ENCODE results near the gene ROBO3.

The ROBO3 gene

GRCh38 chr11:124876818-124877630 is 11.8 kb downstream of the ROBO3 start:
- no peak for DNase-seq

- DNase-seq: no peak
Measured at GRCh38 chr11:124877631-124877909, 12.3 kb downstream of the ROBO3 start.

GRCh38 chr11:124877910-124878758 is 12.9 kb downstream of the ROBO3 start:
- no peak for DNase-seq

- no peak for DNase-seq
Measured at GRCh38 chr11:124878759-124879492, 13.7 kb downstream of the ROBO3 start.

- DNase-seq: no peak
Measured at GRCh38 chr11:124879493-124880289, 14.5 kb downstream of the ROBO3 start.

GRCh38 chr11:124880290-124880611 is 15.0 kb downstream of the ROBO3 start:
- peak in 1 of 4 experiments; percentile 18 for DNase-seq

GRCh38 chr11:124880958-124881357 is 15.7 kb downstream of the ROBO3 start:
- no peak for DNase-seq

GRCh38 chr11:124882339-124883071 is 17.3 kb downstream of the ROBO3 start:
- no peak for DNase-seq

- no peak for DNase-seq
Measured at GRCh38 chr11:124884340-124884739, 19.1 kb downstream of the ROBO3 start.

- no peak for DNase-seq
Measured at GRCh38 chr11:124884869-124885479, 19.7 kb downstream of the ROBO3 start.

- DNase-seq: no peak
Measured at GRCh38 chr11:124886476-124886875, 21.2 kb downstream of the ROBO3 start.

GRCh38 chr11:124886978-124887666 is 21.9 kb downstream of the ROBO3 start:
- DNase-seq: no peak

GRCh38 chr11:124887667-124888013 is 22.4 kb downstream of the ROBO3 start:
- no peak for DNase-seq

- peak; percentile 53 to 70 (median 60) for DNase-seq
Measured at GRCh38 chr11:124889191-124890091, 24.2 kb downstream of the ROBO3 start.

GRCh38 chr11:124890151-124890550 is 24.9 kb downstream of the ROBO3 start:
- DNase-seq: no peak

- DNase-seq: no peak
Measured at GRCh38 chr11:124890683-124891372, 25.6 kb downstream of the ROBO3 start.

GRCh38 chr11:124891373-124891861 is 26.2 kb downstream of the ROBO3 start:
- DNase-seq: no peak

GRCh38 chr11:124892146-124892545 is 26.9 kb downstream of the ROBO3 start:
- no peak for DNase-seq
